K562 (cell line): Measurements from ENCODE around the gene AMBRA1. TPM values are rescaled to one million over a fixed set of nuclear protein-coding genes. Genes with fewer than 3 reads are reported as not detected.

Source experiments
- ATAC-seq: fragments of 200-7000 bp; cut with Tn5 transposase; 3 replicates; pipeline ENCODE4 v1.9.1; 2020; ENCODE audit warnings: moderate library complexity
- BruUV-seq: library from RNA; stranded (reverse); fragments of 400-500 nt; replicated peaks from 2 replicates; lab custom pipeline; 2021; lab: Mats Ljungman, UMichigan
- CTCF ChIA-PET: fragments of 300-600 bp; formaldehyde crosslinking; extraction: SDS; loops from one replicate; lab custom pipeline; 2021; ENCODE audit warnings: low intra/inter-chr PET ratio; lab: Yijun Ruan, JAX
- POLR2A ChIA-PET: fragments of 300-600, 350-650 bp; sonication (Branson Sonifier 250); formaldehyde crosslinking; extraction: SDS; loops from one replicate; lab custom pipeline; 2021; ENCODE audit warnings: antibody characterized with exemption, inconsistent platforms; lab: Yijun Ruan, JAX
- DNase-seq, 4 experiments: peaks; one replicate each; pipeline versions ENCODE4 v3.0.0 to v3.0.0-alpha.2; 2011 to 2018; ENCODE audit warnings: low spot score in 3 of 4, mixed read lengths in 3 of 4; ENCODE audit errors: extremely low read depth in 1 of 4
- FAIRE-seq: peaks from 2 replicates; lab custom pipeline; 2011; peaks lifted over from hg19 to GRCh38; lab: Jason Lieb, UNC
- H2AFZ ChIP-seq: 2 replicates; pipeline ENCODE4 v1.6.0; 2011; ENCODE audit warnings: low read depth, low read length, control low read depth, inconsistent platforms
- H3K27ac ChIP-seq: fragments of 200-600 bp; 3 replicates; pipeline ENCODE4 v1.8.0; 2011; ENCODE audit warnings: low read depth, mild to moderate bottlenecking, control low read depth, inconsistent platforms, low read length, moderate library complexity, mixed read lengths; ENCODE audit errors: extremely low read depth
- H3K27me3 ChIP-seq, 2 experiments: fragments of 300-600 bp in 1 of 2; 2 replicates in 1 of 2; 3 replicates in 1 of 2; pipeline versions ENCODE4 v1.6.0 to v1.8.0; 2011; ENCODE audit warnings: inconsistent platforms in 2 of 2, low read length in 2 of 2, mild to moderate bottlenecking in 1 of 2, mixed read lengths in 1 of 2, moderate library complexity in 1 of 2; ENCODE audit not compliant: control insufficient read depth in 2 of 2, insufficient read depth in 2 of 2
- H3K36me3 ChIP-seq: fragments of 300-600 bp; 3 replicates; pipeline ENCODE4 v1.8.0; 2011; ENCODE audit warnings: mild to moderate bottlenecking, low read length, inconsistent platforms; ENCODE audit not compliant: control insufficient read depth, insufficient read depth
- H3K4me1 ChIP-seq, 2 experiments: fragments of 200-600 bp in 1 of 2; replicated peaks in 1 of 2; 2 replicates in 1 of 2; 3 replicates in 1 of 2; pipeline versions ENCODE4 v1.5.1 to v1.8.0; 2011; ENCODE audit warnings: inconsistent platforms in 2 of 2, low read length in 2 of 2, mild to moderate bottlenecking in 1 of 2, mixed read lengths in 1 of 2, moderate library complexity in 1 of 2; ENCODE audit not compliant: control insufficient read depth in 2 of 2, insufficient read depth in 2 of 2
- H3K4me2 ChIP-seq: 2 replicates; pipeline ENCODE4 v1.6.1; 2011; ENCODE audit warnings: low read length, control low read depth, inconsistent platforms, mixed read lengths; ENCODE audit not compliant: insufficient read depth
- H3K4me3 ChIP-seq: fragments of 200-600 bp; sonication (generic), shearing (Covaris generic); 2 replicates; pipeline ENCODE4 v1.5.1; 2016; ENCODE audit warnings: control low read depth, inconsistent platforms
- H3K79me2 ChIP-seq: fragments of 200-600 bp; 3 replicates; pipeline ENCODE4 v1.8.0; 2011; ENCODE audit warnings: low read length, inconsistent platforms; ENCODE audit not compliant: control insufficient read depth, insufficient read depth
- H3K9ac ChIP-seq, 2 experiments: 2 replicates each; pipeline versions ENCODE4 v1.6.0 to v1.6.1; 2011; ENCODE audit warnings: low read depth in 2 of 2, low read length in 2 of 2, control low read depth in 1 of 2, inconsistent platforms in 1 of 2, mild to moderate bottlenecking in 1 of 2, mixed read lengths in 1 of 2; ENCODE audit not compliant: insufficient read depth in 1 of 2
- H3K9me1 ChIP-seq: one replicate; pipeline ENCODE4 v1.6.0; 2011; ENCODE audit warnings: inconsistent platforms, mild to moderate bottlenecking, low read length, moderate library complexity; ENCODE audit not compliant: control insufficient read depth, insufficient read depth
- H3K9me3 ChIP-seq: replicated peaks from 2 replicates; pipeline ENCODE4 v1.5.1; 2011; ENCODE audit warnings: low read depth, low read length, inconsistent platforms; ENCODE audit not compliant: control insufficient read depth, insufficient read depth
- H4K20me1 ChIP-seq: replicated peaks from 2 replicates; pipeline ENCODE4 v1.6.1; 2011; ENCODE audit warnings: low read length, inconsistent platforms, mixed read lengths; ENCODE audit not compliant: control insufficient read depth, insufficient read depth
- EGR1 ChIP-seq: fragments of 450-650 bp; conservative IDR thresholded peaks from 2 replicates; pipeline ENCODE4 v1.6.1; 2017; ENCODE audit warnings: mild to moderate bottlenecking
- GTF3C2 ChIP-seq: IDR thresholded peaks from 3 replicates; pipeline ENCODE4 v1.6.1; 2011; ENCODE audit warnings: borderline replicate concordance, mild to moderate bottlenecking, moderate library complexity; ENCODE audit not compliant: insufficient read length; ENCODE audit errors: extremely low read depth
- ZNF444 ChIP-seq: fragments of 250-450 bp; sonication (Bioruptor Pico); IDR thresholded peaks from 2 replicates; pipeline ENCODE4 v1.4.0; 2020; ENCODE audit warnings: mild to moderate bottlenecking, moderate library complexity
- ZNF57 ChIP-seq: fragments of 450-650 bp; formaldehyde crosslinking; IDR thresholded peaks from 2 replicates; pipeline ENCODE4 v1.4.0; 2020; ENCODE audit warnings: mild to moderate bottlenecking, moderate library complexity
- WGBS: fragments of 100-300 bp; shearing (Covaris generic); methylation state at CpG from one replicate; pipeline ENCODE4 v1.1.6; 2016; ENCODE audit warnings: low coverage, mixed read lengths; ENCODE audit not compliant: insufficient coverage; ENCODE audit errors: missing lambda C conversion rate; 5-methylcytosine and 5-hydroxymethylcytosine counted together
- in situ Hi-C: fragments of 300-500 bp; cut with MboI; formaldehyde crosslinking; loops from 4 replicates; pipeline ENCODE4 v1.15.0; 2018; ENCODE audit warnings: inconsistent platforms, mixed read lengths
- intact Hi-C: fragments of 100-400 bp; cut with micrococcal nuclease; formaldehyde crosslinking; loops from 2 replicates; pipeline ENCODE4 v1.14.2; 2022
- polyA plus RNA-seq, 8 experiments: library from polyadenylated mRNA; depleted of rRNA in 4 of 8; stranded (reverse) in 5 of 8; unstranded in 3 of 8; fragments of >200 nt; fragmentation: Nextera tagmentation in 2 of 8; fragmentation: Illumina TruSeq in 1 of 8; extraction: Ambion mirVana in 2 of 8; extraction: Trizol in 1 of 8; gene quantifications; 2 replicates each; pipeline versions ENCODE4 v1.2.1 to v1.2.3, GENCODE V29; 2011 to 2014; ENCODE audit warnings: inconsistent platforms in 1 of 8, missing spikeins in 1 of 8
- total RNA-seq, 7 experiments: library from RNA; depleted of rRNA in 6 of 7; stranded (reverse); fragments of >200 nt in 6 of 7; fragmentation: Illumina TruSeq in 2 of 7; extraction: Trizol in 2 of 7; gene quantifications; 2 replicates each; pipeline versions ENCODE4 v1.2.1 to v1.2.3, GENCODE V29; 2011 to 2021; ENCODE audit warnings: low replicate concordance in 1 of 7
- TF ChIP-seq, protein P1 (sequence below): sonication (generic); formaldehyde crosslinking; IDR thresholded peaks from 2 replicates; pipeline ENCODE4 v1.8.0; 2022; ENCODE audit warnings: mild to moderate bottlenecking, missing genetic modification reagents
- TF ChIP-seq, protein P2 (sequence below): fragments of 200-800 bp; sonication (Bioruptor generic); IDR thresholded peaks from 2 replicates; pipeline ENCODE4 v1.6.1; 2017; ENCODE audit warnings: missing genetic modification characterization, missing compliant biosample characterization

The AMBRA1 gene
- total and polyA plus RNA-seq, 9 of the 15 experiments (the other 6 are each of a cell fraction or from before 2014, with no cell fraction given): 0.15 to 24.5 (median 13.0) TPM

- Histone ChIP-seq H2AFZ (no peak overlapping the region), H3K36me3 (peaks cover 47% of the 10 kb centered on the region; the same call in 2 of the 3 replicates), H3K9ac (no peak overlapping the region), H3K9me1 (peaks cover 3% of the 10 kb centered on the region), H3K4me3 (no peak overlapping the region), H3K4me2 (no peak overlapping the region), H3K4me1 (peaks cover 29 to 64% of the 10 kb centered on the region in 2 experiments), H3K27me3 (no peaks in the 10 kb centered on the region), H4K20me1 (no peaks in the 10 kb centered on the region; the same call in none of the 2 replicates), H3K27ac (no peak overlapping the region), H3K79me2 (peaks cover 42% of the 10 kb centered on the region), H3K9me3 (no peaks in the 10 kb centered on the region)
- ChIA-PET CTCF (no interaction called here), POLR2A (interaction anchor here (0.6 to 2.0 kb wide), 2 partner anchors 12 to 163 kb away, joined by 4 to 7 read pairs; no protein-coding TSS in a partner anchor)
- no TSS peak for BruUV-seq
- FAIRE-seq (no peak), ATAC-seq (no peak), DNase-seq (no peak)
- intact Hi-C loops (no loop called here), in situ Hi-C loops (no loop called here)
- 90% methylated on average over 9 of the region's 9 CpGs for WGBS
- TF ChIP-seq GTF3C2: no peak
- no peak for TF ChIP-seq ZNF444 (CRISPR knock-in tag)
- TF ChIP-seq, protein P1, sequence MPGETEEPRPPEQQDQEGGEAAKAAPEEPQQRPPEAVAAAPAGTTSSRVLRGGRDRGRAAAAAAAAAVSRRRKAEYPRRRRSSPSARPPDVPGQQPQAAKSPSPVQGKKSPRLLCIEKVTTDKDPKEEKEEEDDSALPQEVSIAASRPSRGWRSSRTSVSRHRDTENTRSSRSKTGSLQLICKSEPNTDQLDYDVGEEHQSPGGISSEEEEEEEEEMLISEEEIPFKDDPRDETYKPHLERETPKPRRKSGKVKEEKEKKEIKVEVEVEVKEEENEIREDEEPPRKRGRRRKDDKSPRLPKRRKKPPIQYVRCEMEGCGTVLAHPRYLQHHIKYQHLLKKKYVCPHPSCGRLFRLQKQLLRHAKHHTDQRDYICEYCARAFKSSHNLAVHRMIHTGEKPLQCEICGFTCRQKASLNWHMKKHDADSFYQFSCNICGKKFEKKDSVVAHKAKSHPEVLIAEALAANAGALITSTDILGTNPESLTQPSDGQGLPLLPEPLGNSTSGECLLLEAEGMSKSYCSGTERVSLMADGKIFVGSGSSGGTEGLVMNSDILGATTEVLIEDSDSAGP (CRISPR knock-in tag): no peak
- TF ChIP-seq, protein P2, sequence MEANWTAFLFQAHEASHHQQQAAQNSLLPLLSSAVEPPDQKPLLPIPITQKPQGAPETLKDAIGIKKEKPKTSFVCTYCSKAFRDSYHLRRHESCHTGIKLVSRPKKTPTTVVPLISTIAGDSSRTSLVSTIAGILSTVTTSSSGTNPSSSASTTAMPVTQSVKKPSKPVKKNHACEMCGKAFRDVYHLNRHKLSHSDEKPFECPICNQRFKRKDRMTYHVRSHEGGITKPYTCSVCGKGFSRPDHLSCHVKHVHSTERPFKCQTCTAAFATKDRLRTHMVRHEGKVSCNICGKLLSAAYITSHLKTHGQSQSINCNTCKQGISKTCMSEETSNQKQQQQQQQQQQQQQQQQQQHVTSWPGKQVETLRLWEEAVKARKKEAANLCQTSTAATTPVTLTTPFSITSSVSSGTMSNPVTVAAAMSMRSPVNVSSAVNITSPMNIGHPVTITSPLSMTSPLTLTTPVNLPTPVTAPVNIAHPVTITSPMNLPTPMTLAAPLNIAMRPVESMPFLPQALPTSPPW (CRISPR knock-in tag): no peak
- no peak for TF ChIP-seq ZNF57 (CRISPR knock-in tag)
- TF ChIP-seq EGR1: no peak
Measured at GRCh38 chr11:46364056-46364455, 229.8 kb downstream of the AMBRA1 start.
